Left kidney (tissue), 2 donors: ENCODE data around the gene MDGA2. TPM values are rescaled to one million over a fixed set of nuclear protein-coding genes. Genes with fewer than 3 reads are reported as not detected.
"Not testable (repeated sequence)": the region's sequence is repeated elsewhere in the genome, so short reads cannot be mapped to it uniquely, and the experiment has no call there.

ENCODE experiments used
- DNase-seq: peaks from one replicate; pipeline ENCODE4 v3.0.0-alpha.2; 2013
- polyA plus RNA-seq: library from polyadenylated mRNA; unstranded; fragments of 120-200 nt; gene quantifications from one replicate; pipeline ENCODE4 v1.2.1, GENCODE V29; 2013; ENCODE audit not compliant: insufficient read length

The MDGA2 gene
- polyA plus RNA-seq, 1 donor: 2.1 TPM

DNA sequence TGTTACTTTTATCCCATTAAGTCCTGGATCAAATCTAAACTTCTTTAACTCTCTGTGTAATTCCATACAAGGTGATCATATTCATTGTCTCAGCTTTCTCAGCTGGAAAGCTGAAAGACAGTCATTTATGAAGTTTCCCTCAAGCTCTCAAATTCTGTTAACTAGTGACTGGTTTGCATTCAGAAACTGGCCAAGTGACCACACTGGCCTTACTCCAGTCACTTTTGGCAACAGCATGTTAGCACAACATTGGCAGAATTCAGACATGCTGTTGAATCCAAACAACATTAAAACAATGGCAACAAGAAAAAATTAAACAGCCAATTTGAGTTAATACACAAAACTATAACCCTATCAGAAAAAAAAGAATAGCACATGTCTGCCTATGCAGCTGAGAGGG is 343.3 kb downstream of the MDGA2 start:
- no peak for DNase-seq

DNA sequence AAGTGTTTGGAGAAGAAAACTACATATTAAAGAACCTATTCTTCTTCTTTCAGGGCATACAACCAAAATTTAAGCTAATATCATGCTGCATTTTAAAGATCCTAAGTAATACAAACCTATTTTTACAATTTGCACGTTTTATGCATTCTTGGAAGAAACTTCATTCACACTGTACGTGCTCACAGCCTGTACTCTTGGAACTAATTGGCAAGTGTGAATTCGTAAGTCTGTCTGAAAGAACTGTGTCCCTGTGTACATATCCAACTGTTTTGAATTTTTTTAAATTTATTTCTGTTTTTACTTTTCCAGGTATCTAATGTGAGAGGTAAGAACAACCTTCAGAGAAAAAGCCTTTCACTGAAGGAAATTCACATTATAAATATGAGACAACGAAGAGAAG is 347.0 kb downstream of the MDGA2 start:
- DNase-seq: no peak

GRCh38 chr14:47327336-47327735 is 348.1 kb downstream of the MDGA2 start:
- DNase-seq: no peak

- DNase-seq: no peak
Measured at GRCh38 chr14:47322751-47323150, 352.7 kb downstream of the MDGA2 start.

DNA sequence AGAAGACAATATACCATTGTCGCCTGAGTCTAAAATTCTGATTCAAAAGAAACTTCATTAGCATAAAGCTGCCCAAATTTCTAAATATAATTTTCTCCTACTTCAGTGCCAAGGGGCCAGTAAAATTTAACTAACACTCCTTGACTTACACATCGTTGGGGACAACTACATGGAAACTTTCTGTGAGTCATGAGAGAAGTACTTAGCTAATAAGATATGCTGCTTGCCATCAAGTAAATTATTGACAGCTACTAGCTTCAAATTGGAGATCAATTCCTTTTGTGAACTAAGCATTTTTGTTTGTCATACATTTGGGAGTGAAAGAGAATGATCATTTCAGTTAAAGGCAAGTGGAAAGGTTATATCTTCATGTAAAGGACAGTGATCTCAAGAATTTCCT is 373.3 kb downstream of the MDGA2 start:
- DNase-seq: no peak

DNA sequence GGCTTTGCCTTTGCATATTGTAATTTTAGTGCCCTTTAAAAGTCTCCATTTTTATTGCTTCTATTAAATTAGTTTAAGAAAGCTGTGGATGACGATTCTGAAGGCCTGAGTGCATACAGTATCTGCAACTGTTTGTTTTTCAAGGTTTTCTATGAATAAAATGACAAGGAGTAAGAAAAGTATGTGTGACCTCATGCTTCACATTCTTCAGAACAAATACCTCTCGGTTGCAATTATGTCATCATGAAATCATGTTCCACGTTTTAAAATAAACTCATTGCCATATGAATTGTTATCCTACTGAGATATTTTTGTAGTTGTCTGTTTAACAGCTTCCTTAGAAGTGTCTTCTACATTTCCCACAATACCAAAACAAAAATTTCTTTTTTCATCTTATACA is 374.6 kb downstream of the MDGA2 start:
- DNase-seq: no peak

GRCh38 chr14:47297374-47297773 is 378.0 kb downstream of the MDGA2 start:
- DNase-seq: no peak

- DNase-seq: no peak
Measured at GRCh38 chr14:47284283-47284682, 391.1 kb downstream of the MDGA2 start.

- not testable (repeated sequence) for DNase-seq
Measured at GRCh38 chr14:47281761-47282160, 393.6 kb downstream of the MDGA2 start.

GRCh38 chr14:47278233-47278842 is 397.1 kb downstream of the MDGA2 start:
- peak; percentile 37 for DNase-seq

DNA sequence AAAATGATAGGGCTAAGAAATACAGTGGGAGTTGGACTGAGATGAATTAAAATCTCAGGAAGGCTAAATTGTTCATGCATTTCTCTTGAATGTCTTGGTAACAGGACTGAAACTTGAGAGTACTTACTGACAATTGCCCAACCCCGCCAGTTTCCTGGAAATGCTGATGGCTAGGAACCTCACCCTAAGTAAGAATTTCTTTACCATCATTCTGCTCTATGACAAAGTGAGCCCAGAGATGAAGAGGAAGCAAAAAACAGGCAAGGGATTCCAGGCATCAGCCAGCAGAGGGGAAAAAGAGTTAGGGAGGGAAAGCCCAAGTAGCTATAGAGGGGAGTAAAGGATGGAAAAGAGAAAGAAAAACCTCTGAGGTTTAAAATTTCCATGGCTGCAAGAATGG is 397.7 kb downstream of the MDGA2 start:
- DNase-seq: no peak

- DNase-seq: no peak
Measured at GRCh38 chr14:47276931-47277330, 398.5 kb downstream of the MDGA2 start.

DNA sequence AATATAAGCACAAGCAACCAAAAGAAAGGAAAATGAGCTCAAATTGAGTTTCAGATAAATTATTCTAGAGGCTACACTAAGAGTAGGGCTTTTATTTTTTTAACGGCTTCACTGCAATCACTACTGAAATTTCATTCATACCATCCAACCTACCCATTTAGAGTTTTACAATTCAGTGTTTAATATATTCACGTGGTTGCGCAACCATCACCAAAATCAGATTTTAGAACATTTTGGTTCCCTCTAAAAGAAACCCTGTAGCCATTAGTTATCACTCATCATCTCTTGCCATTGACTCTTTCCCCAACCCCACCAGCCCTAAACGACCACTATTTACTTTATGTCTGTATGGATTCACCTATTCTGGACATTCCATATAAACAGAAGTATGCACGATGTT is 401.5 kb downstream of the MDGA2 start:
- DNase-seq: no peak

GRCh38 chr14:47270715-47271114 is 404.7 kb downstream of the MDGA2 start:
- no peak for DNase-seq

GRCh38 chr14:47269756-47270492 is 405.5 kb downstream of the MDGA2 start:
- DNase-seq: no peak

DNA sequence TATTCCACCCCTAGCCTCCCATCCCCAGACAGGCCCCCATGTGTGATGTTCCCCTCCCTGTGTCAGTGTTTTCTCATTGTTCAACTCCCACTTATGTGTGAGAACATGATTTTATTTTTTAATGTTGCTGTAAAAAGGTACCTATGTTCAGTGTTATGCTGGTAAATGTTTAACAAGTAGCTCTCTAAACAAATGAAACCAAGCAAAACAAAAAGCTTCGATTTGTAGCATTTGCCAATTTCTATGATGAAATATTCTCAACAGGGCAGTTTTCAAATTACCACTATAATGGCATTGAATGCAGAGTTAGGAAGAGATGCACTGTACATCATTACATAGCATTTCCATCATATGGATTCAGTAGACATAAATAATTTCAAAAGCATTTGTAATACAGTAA is 410.6 kb downstream of the MDGA2 start:
- DNase-seq: no peak

DNA sequence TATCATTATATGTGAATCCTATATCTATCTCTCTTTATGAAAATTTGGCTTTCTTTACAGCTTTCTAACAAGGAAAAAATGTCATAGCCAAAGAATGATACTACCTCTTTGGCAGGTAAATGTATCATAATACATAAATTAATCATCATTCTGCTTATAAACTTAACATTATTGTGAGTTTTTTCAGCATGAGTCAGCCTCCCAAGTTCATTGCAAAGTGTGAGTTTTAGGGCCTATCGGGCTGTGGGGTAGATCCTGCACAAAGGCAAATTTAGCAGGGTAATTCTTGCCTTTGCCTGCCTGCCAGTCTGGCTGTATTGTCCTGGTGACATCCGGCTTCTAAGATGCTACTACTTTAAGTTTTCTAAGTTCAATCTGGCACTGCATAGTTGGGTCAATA is 412.6 kb downstream of the MDGA2 start:
- no peak for DNase-seq

DNA sequence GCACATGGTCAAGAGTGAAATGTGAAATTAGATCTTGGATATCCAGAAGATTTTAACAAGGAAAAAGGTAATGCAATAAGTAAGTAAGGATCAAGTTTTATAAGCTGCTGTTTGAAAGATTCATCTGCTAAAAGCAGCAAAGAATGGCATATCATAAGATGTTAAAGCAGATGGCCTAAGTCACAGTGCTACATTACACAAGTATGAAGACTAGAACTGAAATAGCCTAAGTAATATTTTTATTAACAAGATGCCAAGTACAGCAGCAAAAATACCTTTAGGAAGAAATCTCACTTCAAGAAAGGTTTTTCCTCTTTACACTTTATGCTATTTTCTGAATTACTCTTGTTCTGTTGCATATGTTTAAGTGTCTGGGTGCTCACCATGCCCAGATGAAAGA is 414.1 kb downstream of the MDGA2 start:
- no peak for DNase-seq

DNA sequence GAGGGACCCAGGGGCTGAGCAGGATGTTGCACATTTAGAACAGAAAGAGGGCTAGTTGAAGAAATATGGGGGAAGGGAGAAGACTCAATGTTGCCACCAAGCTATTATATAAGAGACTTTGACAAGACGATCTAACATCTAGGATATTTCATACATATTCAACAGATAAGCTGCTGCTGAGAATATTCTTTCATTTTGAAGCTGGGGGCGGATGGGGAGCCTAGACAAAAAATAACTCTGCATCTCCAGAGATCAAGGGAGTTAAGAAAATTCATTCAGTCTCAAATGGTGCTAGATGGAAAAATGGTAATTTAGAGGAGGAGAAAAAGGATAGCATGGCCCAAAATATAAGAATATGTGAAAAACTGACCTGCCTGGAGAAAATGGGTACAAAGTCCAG is 415.6 kb downstream of the MDGA2 start:
- no peak for DNase-seq

GRCh38 chr14:47257013-47257412 is 418.4 kb downstream of the MDGA2 start:
- no peak for DNase-seq

GRCh38 chr14:47252802-47253201 is 422.6 kb downstream of the MDGA2 start:
- DNase-seq: no peak

DNA sequence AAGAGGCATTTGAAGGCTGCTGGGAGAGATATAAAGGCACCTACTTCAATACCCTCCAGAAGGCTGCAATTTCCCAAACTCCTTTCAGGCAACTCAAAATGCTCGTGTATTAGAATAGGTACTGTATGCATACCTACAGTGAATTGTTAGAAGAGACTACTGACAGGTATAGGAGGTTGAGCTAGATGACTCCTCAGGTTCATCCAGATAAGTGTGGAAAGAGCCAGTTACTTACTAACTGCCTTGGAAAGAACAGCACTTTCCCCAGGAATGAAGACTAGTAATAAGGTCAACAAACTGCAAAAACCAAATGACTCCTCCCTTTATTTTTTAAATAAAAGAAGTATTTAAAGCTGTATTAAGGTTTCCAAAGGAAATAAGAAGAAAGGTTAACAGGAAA is 429.0 kb downstream of the MDGA2 start:
- no peak for DNase-seq

- not testable (repeated sequence) for DNase-seq
Measured at GRCh38 chr14:47242579-47242978, 432.8 kb downstream of the MDGA2 start.

DNA sequence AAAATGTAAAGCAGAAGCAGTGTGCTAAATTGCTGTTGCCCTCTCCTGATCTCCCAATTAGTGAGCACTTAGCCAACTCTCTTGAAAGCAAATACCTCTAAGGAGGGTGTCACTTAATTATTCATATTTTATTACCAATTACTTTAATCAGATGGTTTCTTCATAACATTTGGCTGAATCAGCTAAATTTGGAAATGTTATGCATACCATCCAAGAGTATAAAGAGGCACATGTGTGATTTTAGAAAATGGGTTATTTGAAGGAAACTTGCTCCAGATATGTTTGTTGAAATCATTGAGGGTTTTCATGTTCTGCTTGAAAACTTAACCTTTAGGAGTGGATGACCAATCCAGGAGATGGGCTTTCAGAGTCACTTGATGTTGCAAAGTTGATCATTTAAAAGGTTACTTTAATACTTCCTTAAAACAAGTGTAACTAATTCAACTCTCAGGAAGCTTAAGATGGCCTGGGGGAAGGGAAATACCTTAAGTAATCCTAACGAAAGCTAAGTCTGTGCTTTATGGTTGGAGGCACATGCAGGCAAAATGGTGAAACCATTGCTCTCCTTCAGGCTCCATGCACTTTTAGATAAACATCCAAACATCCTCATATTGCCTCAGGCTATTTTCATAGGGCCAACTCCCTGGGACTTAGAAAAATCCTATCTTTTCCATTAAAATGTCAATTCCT is 434.5 kb downstream of the MDGA2 start:
- DNase-seq: no peak
